ENCODE measurements around the gene GPLD1. TPM values are rescaled to one million over a fixed set of nuclear protein-coding genes. Genes with fewer than 3 reads are reported as not detected.

The GPLD1 gene
- total and polyA plus RNA-seq, 2 experiments from 2014 or later: 3.8 to 11.1 TPM

DNA sequence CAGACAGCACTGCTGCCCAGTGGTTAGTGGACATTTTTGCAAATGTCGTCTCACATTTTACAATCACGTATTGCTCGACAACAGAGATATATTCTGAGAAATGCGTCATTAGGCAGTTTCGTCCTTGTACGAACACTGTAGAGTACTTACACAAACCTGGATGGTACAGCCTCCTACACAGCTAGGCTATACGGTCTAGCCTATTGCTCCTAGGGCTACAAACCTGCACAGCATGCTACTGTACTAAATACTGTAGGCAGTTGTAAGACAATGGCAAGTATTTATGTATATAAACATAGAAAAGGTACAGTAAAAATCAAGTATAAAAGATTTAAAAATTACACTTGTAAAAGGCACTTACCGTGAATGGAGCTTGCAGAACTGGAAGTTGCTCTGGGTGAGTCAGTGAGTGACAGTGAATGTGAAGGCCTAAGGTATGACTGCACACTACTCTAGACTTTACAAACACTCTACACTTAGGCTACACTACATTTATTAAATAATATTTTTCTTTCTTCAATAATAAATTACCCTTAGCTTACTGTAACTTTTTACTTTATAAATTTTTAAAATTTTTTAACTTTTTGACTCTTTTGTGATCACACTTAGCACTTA lies 48.5 kb upstream of the GPLD1 start:
- H3K36me3 Mint-ChIP-seq (ENCODE audit: low read depth): no peaks in the 10 kb centered on the region
- H3K4me3 ChIP-seq: no peak overlapping the region

More for the DNA sequence above, 48.5 kb upstream of the GPLD1 start:
- Histone ChIP-seq H4K20me1 (replicated peaks; ENCODE audit: insufficient read depth) (no peaks in the 10 kb centered on the region), H3K9me2 (ENCODE audit: insufficient read depth) (peaks cover 5% of the 10 kb centered on the region; the same call in 1 of the 2 replicates), H3K36me3 (ENCODE audit: insufficient read depth) (no peaks in the 10 kb centered on the region), H2AFZ (no peak overlapping the region), H3F3A (replicated peaks; ENCODE audit: low read depth) (no peaks in the 10 kb centered on the region), H3K27me3 (ENCODE audit: insufficient read depth) (no peaks in the 10 kb centered on the region), H3K4me1 (ENCODE audit: insufficient read depth) (no peaks in the 10 kb centered on the region), H3K27ac (ENCODE audit: low read depth) (no peak overlapping the region), H3K4me2 (no peak overlapping the region), H3K79me2 (replicated peaks; ENCODE audit: insufficient read depth) (no peaks in the 10 kb centered on the region)
- no peak overlapping the region for H3K27ac Mint-ChIP-seq
- H3K4me3 Mint-ChIP-seq: no peak overlapping the region; the same call in 2 of the 3 replicates
- H3K27me3 Mint-ChIP-seq (ENCODE audit: insufficient read depth, low read depth, poor library complexity): no peaks in the 10 kb centered on the region
- no peaks in the 10 kb centered on the region for H3K9me3 Mint-ChIP-seq
- H3K4me1 Mint-ChIP-seq: peaks cover 2% of the 10 kb centered on the region; the same call in 1 of the 3 replicates
- DNase-seq (ENCODE audit: low spot score) (no peak), ATAC-seq (no peak)
- TF ChIP-seq ZNF331 (CRISPR knock-in tag; IDR thresholded peaks at IDR 0.05; ENCODE audit: low read depth) (no peak), EZH2 (IDR thresholded peaks at IDR 0.05; ENCODE audit: low read depth, unreplicated experiment) (no peak), CREB1 (CRISPR knock-in tag; IDR thresholded peaks at IDR 0.05; ENCODE audit: low read depth) (no peak), EZH2phosphoT487 (IDR thresholded peaks at IDR 0.05; ENCODE audit: unreplicated experiment) (no peak), POLR2AphosphoS5 (IDR thresholded peaks at IDR 0.05; ENCODE audit: low read depth) (no peak), NANOG (IDR thresholded peaks at IDR 0.05; ENCODE audit: borderline replicate concordance) (no peak), ZNF462 (CRISPR knock-in tag; IDR thresholded peaks at IDR 0.05) (no peak), ZNF114 (CRISPR knock-in tag; IDR thresholded peaks at IDR 0.05) (no peak), REST (IDR thresholded peaks at IDR 0.05; ENCODE audit: unreplicated experiment) (no peak), JUNB (IDR thresholded peaks at IDR 0.05; ENCODE audit: unreplicated experiment) (no peak)
- TF ChIP-seq, protein P1, sequence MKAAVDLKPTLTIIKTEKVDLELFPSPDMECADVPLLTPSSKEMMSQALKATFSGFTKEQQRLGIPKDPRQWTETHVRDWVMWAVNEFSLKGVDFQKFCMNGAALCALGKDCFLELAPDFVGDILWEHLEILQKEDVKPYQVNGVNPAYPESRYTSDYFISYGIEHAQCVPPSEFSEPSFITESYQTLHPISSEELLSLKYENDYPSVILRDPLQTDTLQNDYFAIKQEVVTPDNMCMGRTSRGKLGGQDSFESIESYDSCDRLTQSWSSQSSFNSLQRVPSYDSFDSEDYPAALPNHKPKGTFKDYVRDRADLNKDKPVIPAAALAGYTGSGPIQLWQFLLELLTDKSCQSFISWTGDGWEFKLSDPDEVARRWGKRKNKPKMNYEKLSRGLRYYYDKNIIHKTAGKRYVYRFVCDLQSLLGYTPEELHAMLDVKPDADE (IDR thresholded peaks at IDR 0.05): no peak

Measured in GM23338 (cell line).